Measurements from ENCODE around the gene BORCS6. TPM values are rescaled to one million over a fixed set of nuclear protein-coding genes. Genes with fewer than 3 reads are reported as not detected.

The BORCS6 gene
- total and polyA plus RNA-seq, 2 of the 13 experiments (the other 11 are each of a cell fraction or from before 2014, with no cell fraction given), result 2.0 to 5.1 TPM

DNA sequence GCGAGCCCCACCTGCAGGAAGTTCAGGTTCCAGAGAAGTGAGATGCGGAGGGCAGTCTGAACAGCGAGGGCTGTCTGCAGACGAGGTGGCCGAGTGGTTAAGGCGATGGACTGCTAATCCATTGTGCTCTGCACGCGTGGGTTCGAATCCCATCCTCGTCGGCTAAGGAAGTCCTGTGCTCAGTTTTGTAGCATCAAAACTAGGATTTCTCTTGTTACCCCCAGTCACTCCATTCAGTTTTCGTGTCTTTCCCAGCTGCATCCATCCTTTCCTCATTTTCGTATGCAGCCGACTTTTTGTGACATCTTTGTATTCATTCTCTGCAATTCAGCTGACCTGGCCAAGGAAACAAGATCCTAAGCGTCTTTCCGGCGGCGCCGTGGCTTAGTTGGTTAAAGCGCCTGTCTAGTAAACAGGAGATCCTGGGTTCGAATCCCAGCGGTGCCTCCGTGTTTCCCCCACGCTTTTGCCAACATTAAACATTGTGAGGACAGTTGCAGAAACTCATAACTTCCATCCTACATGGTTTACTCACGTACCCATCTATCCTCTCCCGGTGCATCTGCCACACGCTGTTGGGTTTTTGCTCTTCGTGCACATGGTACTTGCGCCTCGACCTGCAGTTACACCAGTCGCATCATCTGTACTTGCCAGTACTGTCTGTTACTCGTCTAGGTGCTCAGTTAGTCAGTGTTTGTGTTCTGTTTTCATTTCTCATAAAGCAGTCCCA is 3.0 kb downstream of the BORCS6 start:
- in situ Hi-C loops (cut with HindIII; ENCODE audit: extremely low pct_ligation_motif_present, low pct_unique_long_range_greater_than_20kb), result loop anchor here (5.0 to 10.0 kb wide), 2 partner anchors 35 to 62 kb away; partner anchors contain the start of gene HES7
- H3K4me2 ChIP-seq (ENCODE audit: low read depth, low read length), result peak overlapping the region; percentile 98
- peaks cover 6% of the 10 kb centered on the region for H4K20me1 ChIP-seq (ENCODE audit: insufficient read depth, low read length)
- ATAC-seq, result peak; percentile 19
- no peak overlapping the region for H2AFZ ChIP-seq (ENCODE audit: low read length)
- peaks cover 39% of the 10 kb centered on the region for H3K4me1 ChIP-seq (ENCODE audit: insufficient read depth, low read length)
- H3K27ac ChIP-seq (ENCODE audit: extremely low read length, insufficient read depth, low read length), result peak overlapping the region; percentile 81
- peak overlapping the region; percentile 82 for H3K9ac ChIP-seq (ENCODE audit: insufficient read depth, low read depth, low read length)
- ChIA-PET POLR2A (interaction anchor here (1.0 to 9.9 kb wide), 11 partner anchors 12 to 249 kb away, joined by 3 to 160 read pairs (median 6); partner anchors contain the start of genes AURKB, CTC1, NDEL1 and PFAS), CTCF (ENCODE audit: low intra/inter-chr PET ratio, low total read pairs) (interaction anchor here (1.3 kb wide), 1 partner anchor 48 kb away, joined by 6 read pairs; no protein-coding TSS in a partner anchor)
- 2% methylated on average over 28 of the region's 32 CpGs for WGBS (ENCODE audit: low lambda C conversion rate)
- no peaks in the 10 kb centered on the region; a peak in 1 of 5 replicates for H3K27me3 ChIP-seq (ENCODE audit: control insufficient read depth in 1 of 2, insufficient read depth in 2 of 2, low read length in 2 of 2)
- peak overlapping the region; percentile 71 to 93 (median 87) for H3K4me3 ChIP-seq (replicated peaks in 1 of 3; ENCODE audit: insufficient read depth in 1 of 3, low read depth in 2 of 3, low read length in 3 of 3)
- no peaks in the 10 kb centered on the region for H3K9me3 ChIP-seq (ENCODE audit: low read length)
- DNase-seq (ENCODE audit: low spot score), result peak; percentile 89
- no peaks in the 10 kb centered on the region for H3K36me3 ChIP-seq (replicated peaks in 1 of 2; ENCODE audit: control insufficient read depth in 1 of 2, insufficient read depth in 2 of 2, low read length in 2 of 2)
- intact Hi-C loops (cut with micrococcal nuclease; ENCODE audit: unreplicated experiment), result loop anchor here (1.0 to 5.0 kb wide), 3 partner anchors 34 to 68 kb away; partner anchors contain the start of gene ALOXE3
- no TSS peak for BruUV-seq (replicated peaks)
- FAIRE-seq, result no peak
- H3K79me2 ChIP-seq (ENCODE audit: insufficient read depth, low read length), result peaks cover 8% of the 10 kb centered on the region
- peak; percentile 32; the same call in 1 of the 2 replicates for TF ChIP-seq SP4 (CRISPR knock-in tag; IDR thresholded peaks at IDR 0.05)
- peak; percentile 30; the same call in 1 of the 2 replicates for TF ChIP-seq ZNF501 (CRISPR knock-in tag; IDR thresholded peaks at IDR 0.05)
- TF ChIP-seq ZNF605 (CRISPR knock-in tag; IDR thresholded peaks at IDR 0.05), result no peak; the same call in 1 of the 2 replicates
- TF ChIP-seq PREB (CRISPR knock-in tag; IDR thresholded peaks at IDR 0.05), result 0 out of 2 replicates have a peak, but pooled peaks have one; percentile 40
- TF ChIP-seq ZNF264 (CRISPR knock-in tag; IDR thresholded peaks at IDR 0.05), result peak; percentile 72
- peak; percentile 44; the same call in 1 of the 2 replicates for TF ChIP-seq KLF12 (CRISPR knock-in tag; IDR thresholded peaks at IDR 0.05; ENCODE audit: borderline replicate concordance)
- 0 out of 2 replicates have a peak, but pooled peaks have one; percentile 79 for TF ChIP-seq MTF2 (CRISPR knock-in tag; IDR thresholded peaks at IDR 0.05; ENCODE audit: borderline replicate concordance)
- TF ChIP-seq NONO (IDR thresholded peaks at IDR 0.05), result no peak
- TF ChIP-seq NONO (CRISPR knock-in tag; conservative IDR thresholded peaks at IDR 0.05), result no peak
- 0 out of 2 replicates have a peak, but pooled peaks have one; percentile 67 for TF ChIP-seq PRDM4 (CRISPR knock-in tag; IDR thresholded peaks at IDR 0.05; ENCODE audit: borderline replicate concordance)
- peak; percentile 59; the same call in 1 of the 2 replicates for TF ChIP-seq YEATS2 (CRISPR knock-in tag; IDR thresholded peaks at IDR 0.05; ENCODE audit: borderline replicate concordance)
- peak; percentile 8; the same call in 1 of the 2 replicates for TF ChIP-seq ZNF224 (CRISPR knock-in tag; IDR thresholded peaks at IDR 0.05)
- TF ChIP-seq POGZ (CRISPR knock-in tag; IDR thresholded peaks at IDR 0.05), result peak; percentile 10; the same call in 1 of the 2 replicates
- TF ChIP-seq HNF1B (CRISPR knock-in tag; IDR thresholded peaks at IDR 0.05), result peak; percentile 53
- no peak for TF ChIP-seq ZNF235 (CRISPR knock-in tag; IDR thresholded peaks at IDR 0.05; ENCODE audit: borderline replicate concordance)
- TF ChIP-seq ZNF530 (CRISPR knock-in tag; IDR thresholded peaks at IDR 0.05; ENCODE audit: low read depth), result no peak

All from HepG2 (cell line).